ENCODE data around the gene WDR27.

The WDR27 gene

DNA sequence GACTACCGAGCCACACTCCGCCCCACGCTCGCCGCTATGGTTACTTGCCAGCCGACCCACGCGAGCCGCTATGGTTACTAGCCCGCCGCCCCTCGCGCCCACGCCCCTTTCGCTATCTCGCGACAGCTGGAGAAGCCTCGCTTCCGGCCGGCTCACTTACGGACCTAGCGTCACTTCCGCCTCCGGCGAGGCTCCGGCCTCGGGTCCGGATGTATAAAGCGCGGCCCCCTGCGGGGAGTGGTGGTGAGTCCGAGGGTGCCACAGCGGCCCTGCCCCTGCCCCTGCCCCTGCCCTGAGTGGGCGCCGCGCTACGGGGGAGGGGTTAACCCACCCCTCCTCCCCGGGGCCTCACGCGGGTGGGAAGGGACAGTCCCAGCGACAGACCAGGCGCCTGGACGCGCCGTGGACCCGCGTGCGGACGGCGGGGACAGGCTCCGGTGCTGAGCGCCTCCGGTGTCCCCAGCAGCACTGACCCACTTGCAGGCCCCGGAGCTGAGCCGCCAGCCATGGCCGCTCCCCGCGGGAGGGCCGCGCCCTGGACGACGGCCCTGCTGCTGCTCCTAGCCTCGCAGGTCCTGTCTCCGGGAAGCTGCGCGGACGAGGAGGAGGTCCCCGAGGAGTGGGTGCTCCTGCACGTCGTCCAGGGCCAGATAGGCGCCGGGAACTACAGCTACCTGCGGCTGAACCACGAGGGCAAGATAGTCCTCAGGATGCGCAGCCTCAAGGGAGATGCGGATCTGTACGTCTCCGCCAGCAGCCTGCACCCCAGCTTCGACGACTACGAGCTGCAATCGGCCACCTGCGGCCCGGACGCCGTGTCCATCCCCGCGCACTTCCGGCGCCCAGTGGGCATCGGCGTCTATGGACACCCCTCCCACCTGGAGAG is at the start of gene WDR27, which contains the start of gene C6orf120:
Gene WDR27 (minus strand): TSS at position 76 of the 886 bp plus-strand sequence. CDS start 13,024 bp downstream, outside the sequence.
Gene C6orf120 (plus strand): TSS at position 173 of the 886 bp plus-strand sequence. CDS start 334 bp downstream, at position 507.
- DNase-seq = peak; percentile 97

DNA sequence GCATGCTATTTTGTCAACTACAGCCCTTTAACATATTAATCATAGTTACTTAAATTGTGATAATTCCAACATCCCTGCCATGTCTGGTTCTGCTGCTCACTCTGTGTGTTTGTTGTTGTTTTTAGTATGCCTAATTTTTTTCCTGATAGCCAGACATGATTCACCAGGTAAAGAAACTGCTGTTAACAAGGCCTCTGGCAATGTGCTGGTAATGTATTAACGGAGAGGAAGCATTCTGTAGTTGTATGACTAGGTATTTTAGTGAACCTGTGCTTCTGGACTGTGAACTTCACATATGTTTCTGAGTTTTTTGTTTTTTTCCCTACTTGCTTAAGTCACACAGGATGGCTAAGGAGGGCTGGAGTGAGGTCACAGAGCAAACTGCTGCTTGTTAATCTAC is 44.7 kb upstream of the WDR27 start:
- DNase-seq = no peak

DNA sequence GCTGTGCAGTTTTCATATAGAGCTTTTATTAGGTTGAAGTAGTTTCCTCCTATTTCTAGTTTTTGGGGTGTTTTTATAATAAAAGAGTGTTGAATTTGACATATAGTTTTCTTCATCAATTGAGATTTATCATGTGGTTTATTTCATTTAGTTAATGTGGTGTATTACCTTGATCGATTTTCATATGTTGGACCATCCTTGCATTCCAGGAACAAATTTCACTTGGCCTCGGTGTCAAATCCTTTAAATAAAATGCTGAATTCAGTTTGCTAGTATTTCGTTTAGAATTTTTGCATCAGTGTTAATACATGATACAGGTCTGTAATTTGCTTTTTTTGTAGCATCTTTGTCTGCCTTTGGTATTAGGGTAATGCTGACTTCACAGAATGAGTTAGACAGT is 43.6 kb upstream of the WDR27 start:
- no peak for DNase-seq

DNA sequence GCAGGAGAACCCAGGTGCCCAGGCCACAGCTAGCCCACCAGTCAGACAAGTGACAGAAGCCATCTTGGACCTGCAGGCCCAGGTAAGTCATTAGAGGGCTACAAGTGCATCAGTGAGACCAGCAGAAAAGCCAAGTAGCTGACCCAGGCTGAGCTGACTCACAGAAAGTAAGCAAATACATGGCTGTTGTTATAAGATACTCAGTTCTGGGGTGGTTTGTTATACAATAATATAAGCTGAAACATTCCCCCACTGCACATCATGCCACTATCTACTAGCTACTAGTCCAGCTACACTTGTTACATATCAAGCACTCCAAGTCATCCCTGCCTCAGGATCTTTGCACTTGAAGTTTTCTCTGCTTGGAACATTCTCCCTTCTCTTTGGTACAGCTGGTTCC is 39.5 kb upstream of the WDR27 start:
- DNase-seq = no peak

DNA sequence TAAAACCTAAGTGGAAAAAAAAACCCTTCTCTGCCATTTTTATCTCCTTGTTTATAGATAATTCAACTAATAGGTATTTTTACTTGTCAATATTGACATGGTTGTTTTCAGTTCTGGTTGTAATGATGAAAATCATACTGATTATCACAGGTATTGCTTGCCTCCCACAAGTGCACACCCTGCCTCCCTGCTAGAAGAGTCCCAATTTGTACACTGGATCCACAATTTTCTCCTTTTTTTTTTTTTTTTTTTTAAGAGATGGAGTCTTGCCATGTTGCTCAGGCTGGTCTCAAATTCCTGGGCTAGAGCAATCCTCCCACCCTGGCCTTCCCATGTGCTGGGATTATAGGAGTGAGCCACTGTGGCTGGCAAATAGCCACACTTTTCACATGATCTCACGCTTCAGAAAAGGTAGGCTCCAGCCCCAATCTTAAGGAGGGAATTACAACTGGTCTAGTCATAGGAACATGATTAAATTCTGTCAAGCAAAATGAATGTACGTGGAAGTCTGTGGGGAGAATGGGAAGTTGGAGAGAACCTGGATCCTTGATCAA is 37.2 kb upstream of the WDR27 start:
- DNase-seq = no peak

DNA sequence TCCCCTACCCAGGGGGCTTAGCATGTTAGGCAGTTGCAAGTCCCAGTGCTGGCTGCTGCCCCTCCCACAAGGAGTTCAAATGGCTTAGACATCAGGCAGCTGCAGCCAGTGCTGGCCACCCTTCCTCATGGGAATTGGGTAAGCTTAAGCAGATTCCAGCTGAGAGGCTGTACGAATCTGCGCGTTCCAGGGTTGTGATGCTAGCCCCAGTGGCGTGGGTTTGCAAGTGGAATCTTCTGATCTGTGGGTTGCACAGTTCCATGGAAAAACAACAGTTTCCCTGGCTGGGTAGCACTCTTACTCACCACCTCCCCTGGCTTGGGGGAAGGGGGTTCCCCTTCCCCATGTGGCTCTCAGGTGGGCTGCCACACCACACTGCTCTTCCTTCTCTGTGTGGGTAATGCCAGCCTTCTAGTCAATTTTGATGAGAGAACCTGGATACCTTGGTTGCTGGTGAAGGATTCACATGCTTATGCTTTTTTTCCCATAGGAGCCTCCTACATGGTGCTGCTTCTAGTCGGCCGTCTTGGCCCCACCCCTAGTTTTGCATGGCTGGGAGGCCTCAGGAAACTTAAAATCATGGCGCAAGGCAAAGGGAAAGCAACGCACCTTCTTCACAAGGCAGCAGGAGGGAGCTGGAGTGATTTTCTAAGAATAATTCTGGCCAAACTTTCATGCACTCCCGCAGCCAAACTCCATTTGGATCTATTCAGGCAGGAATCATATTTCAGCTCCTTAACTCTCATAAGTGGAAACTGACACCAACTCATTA is 36.6 kb upstream of the WDR27 start:
- peak; percentile 23 for DNase-seq

DNA sequence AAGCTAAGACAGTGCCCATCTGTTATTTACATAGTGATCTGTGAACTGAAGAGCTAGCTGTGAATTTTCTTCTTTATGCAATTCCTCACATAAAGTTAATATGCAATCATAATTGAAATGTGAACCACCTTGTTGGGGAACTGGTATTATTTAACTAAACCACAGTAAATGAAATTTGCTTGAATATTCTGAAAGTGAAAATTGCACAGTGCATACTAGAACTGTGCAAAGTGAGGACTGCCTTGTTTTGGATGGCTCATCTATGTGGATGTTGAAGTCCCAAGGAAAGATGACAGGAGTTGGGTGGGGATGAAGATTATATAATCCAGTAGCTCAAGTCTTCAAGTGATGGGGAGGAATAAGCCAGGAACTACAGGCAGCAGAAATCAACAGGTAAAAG is 28.1 kb upstream of the WDR27 start:
- no peak for DNase-seq

DNA sequence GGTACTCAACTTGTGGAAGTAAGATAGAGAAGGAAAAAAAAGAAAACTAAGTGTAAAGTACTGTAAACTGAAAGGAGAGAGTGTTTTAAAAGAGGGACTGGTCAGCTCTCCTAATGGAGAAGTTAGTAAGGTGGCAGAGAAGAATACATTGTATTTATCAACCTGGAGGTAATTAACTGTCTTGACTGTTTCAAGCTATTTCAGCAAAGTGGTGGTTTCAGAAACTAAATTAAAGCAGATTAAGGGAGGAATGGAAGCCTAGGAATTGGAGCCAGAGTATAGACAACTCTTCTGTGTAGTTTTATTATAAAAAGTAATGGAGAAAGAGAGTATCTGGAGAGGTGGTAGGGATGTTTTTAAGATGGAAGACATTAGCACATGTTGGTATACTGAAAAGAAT is 25.1 kb upstream of the WDR27 start:
- no peak for DNase-seq

DNA sequence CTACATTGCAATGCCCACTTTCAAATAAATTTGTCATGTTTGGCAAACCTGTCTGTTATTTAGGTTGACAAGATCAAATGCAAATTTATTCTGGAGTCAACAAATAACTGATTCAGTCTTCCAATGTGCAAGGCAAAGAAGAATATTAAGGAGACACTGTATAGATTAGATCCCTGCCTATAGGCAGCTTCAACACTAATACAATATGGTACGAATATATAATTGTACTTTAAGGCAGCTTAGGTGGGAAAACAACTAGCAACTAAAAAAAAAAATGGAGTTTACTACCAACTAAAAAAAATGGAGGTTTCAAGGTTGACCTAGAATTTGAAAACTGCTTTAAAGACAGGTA is 24.2 kb upstream of the WDR27 start:
- no peak for DNase-seq

DNA sequence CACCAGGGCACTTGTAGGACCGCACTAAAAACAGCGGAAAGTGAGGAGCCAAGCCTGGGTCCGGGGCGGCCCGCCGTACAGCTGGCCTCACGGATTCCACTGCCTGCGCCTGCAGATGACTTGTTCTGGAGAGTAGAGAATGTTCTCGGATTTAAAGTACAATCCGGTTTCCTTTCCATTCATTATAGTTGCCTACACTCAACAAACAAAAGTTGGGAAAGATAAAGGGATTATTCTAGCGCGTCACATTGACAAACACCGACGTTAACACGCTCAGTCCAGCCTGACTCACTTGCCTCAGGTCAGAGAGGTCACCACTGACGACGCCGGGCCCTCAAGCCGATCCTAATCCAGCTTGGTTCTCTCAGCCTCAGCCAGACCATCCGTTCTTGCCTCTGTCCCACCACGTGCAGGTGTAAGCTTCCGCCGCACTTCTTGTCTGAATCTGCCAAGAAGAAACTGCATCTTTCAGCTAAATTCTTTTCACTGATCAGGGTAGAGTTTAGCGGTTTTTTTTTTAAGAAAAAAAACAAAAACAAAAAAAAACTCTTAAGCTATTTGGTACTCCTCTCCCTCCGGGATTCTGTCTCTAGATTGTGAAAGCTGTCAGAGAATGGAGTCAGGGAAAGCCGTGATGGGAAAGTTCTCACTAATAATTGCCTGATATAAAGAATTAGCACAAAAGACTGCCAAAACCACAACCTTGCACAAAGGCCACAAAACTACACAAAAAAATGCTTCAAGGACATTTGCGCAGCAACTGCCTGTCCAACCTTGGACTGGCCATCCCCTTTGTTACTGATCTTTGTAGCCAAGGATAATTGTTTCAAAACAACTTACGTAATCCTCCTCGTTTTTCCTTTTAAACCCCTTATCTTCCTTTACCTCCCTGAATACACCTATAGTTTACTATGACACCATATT is 23.6 kb upstream of the WDR27 start:
- DNase-seq = peak; percentile 53

DNA sequence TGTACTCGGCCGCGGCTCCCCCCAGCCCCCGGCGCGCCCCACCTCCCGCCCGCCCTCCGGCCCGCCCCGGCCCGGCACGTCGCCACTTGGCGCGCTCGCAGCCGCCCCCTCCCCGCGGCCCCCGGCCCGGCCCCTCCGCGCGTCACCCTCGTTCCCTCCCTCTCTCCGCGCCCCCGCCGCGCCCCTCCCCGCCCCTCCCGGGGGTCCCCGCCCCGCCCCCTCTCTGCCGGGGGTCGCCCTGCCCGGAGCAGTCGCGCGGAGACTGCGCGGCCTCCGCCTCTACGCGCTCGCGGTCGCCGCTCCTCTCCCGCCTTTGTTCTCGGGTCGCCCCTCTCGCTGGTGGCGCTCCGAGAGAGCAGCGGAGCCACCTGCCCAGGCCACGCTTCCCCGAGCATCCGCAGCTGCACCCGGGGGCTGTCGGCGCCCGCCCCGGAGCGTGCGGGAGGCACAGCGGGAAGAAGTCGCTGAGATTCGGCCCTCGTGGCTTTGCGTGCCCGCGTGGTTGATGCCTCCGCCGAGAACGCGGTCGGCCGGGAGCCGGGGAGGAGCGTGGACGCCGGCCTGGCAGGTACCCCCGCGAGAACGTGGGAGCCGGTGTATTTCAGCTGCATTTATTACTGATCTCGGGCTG is 22.8 kb upstream of the WDR27 start, which contains the start of gene PHF10:
Gene PHF10 (minus strand): TSS at position 7 of the 631 bp plus-strand sequence. CDS start 569 bp downstream, outside the sequence.
- peak; percentile 90 for DNase-seq

DNA sequence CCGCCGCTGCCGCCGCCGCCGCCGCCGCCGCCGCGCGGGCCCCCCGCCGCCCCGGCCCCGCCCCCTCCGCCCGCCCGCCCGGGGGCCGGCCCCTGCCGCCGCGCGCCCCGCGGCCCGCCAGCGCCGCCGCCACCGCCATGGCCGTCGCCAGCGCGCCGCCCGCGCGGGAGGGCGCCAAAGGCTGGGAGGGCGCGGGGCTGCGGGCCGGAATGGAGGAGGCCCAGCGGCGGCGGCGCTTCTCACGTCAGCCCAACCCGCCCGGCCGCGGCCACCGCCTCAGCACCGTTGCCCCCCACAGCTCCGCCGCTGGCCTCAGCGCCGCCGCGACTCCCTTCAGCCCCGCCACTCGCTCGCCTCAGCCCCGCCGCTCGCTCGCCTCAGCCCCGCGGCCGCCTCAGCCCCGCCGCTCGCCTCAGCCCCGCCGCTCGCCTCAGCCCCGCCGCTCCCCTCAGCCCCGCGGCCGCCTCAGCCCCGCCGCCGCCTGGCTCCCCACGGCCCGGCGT is 22.2 kb upstream of the WDR27 start:
- DNase-seq = no peak

DNA sequence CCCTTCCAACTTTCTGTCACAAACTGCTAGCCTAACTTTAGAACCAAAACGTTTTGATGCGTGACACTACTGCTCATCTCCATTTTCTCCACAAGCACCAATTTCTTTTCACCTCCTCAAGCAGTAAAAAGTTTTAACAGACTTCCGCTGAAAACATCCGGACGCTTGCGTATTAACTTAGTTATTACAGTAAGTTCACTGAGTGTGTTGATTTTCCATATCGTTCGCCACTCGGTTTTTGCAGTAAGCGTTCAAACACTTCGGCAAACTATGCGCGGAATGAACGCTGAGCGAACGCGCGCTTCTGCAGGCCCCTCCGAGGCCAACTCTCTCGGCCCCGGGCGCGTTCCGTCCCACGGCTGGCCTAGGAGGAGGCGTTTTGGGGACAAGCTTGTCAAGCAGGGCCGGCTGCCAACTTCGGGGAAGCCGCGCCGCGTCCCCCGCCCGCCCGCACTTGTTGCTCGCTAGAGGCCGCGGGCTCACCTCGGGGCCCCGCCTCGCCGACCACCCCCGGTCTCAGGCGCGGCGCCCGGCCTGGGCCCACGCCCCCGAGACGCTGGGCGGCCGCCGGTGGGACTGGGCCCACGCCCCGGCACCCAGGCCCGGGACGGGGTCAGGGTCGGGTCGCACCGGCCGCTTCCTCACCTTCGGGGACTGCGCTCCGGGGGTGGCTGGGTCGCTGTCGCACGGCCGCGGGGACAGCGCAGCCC is 21.5 kb upstream of the WDR27 start:
- peak; percentile 86 for DNase-seq

DNA sequence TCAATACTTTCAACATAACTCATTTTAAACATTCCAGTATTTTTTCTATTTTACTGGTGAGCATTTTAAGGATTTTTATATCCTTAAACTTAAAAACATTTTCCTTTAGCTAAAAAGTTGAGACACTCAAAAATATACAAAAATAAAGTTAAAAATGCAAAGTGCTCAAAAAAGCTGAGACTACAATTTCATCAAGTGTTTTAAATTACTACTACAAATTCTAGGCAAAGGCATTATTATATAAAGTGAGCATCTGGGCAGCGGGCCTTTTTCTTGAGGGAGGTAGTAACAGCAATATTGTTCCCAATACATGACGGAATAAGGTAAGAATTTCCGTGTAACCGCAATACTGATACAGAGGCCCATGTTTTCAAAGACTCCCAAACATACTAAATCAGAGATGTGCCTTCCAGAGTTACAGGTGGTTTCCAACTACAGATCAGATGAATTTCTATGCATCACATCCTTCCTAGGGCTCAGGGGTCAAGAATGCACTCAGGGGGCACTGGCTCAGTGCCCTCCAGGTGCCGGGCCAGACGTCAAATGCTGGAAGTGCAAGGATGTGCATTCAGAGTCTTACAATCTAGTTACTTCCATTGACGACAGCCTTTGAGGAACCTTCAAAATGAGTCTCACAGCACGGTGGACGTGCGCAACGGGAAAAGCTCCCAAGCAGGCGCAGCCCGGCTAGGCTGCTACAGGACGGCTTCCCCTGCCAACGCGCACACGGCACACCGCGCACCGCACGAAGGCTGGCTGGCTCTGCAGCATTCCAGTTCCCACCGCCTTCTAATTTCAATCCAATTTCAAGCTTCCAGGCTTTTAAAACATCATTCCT is 20.8 kb upstream of the WDR27 start:
- DNase-seq = peak; percentile 54

DNA sequence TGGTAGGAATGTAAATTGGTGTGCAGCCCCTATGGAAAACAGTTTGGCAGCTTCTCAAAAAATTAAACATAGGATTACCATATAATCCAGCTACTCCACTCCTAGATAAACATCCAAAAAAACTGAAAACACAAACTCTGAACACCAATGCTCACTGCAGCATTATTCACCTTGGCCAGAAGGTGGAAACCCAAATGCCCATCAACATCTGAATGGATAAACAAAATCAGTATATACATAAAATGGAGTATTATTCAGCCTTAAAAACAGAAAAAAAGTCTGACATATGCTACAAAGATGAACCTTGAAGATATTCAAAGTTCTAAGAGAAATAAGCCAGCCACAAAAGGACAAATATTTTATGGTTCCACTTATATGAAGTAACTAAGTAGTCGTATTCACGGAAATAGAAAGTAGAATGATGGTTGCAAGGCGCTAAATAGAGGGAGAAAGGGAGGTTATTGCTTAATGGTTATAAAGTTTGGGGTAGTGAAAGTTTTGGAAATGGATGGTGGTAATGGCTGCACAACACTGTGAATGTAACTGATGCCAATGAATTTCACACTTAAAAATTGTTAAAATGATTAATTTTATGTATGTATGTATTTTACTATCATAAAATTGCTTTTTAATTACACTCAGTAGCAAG is 18.5 kb upstream of the WDR27 start:
- no peak for DNase-seq

DNA sequence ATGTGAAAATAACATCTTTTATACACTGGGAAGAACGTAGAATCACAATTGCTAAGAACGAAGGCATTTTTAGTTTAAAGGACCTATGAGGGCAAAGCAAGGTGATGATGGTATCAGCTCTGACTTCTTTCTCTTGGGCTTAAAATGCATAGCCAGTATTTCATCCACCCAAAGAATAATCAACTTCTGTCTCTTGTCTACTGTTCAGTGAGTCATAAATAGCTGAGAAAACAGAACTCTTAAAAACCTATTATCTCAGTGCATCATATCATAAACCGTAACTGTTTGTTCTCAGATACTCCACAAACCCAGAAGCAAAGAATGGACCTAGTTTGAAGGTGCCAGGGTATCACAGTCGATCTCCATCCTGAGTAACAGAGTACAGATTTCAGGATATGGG is 17.3 kb upstream of the WDR27 start:
- no peak for DNase-seq

DNA sequence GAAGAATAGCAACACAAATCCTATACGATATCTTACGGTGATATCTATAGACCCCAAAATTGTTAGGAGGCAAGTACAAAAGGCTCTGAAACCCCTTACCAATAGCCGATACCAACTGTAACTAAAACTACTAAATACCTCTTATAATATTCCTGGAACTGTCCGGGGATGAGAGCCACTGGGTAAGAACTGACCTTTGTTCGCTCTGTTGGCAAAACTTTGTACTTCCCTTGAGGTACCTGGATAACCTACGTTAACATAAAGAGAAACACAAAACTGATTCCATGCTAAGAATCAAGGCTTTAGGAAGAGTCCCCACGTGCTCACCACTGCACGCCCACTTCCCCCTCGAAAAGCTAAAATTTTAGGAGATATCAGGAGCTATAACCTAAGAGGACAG is 12.8 kb upstream of the WDR27 start:
- DNase-seq = no peak

DNA sequence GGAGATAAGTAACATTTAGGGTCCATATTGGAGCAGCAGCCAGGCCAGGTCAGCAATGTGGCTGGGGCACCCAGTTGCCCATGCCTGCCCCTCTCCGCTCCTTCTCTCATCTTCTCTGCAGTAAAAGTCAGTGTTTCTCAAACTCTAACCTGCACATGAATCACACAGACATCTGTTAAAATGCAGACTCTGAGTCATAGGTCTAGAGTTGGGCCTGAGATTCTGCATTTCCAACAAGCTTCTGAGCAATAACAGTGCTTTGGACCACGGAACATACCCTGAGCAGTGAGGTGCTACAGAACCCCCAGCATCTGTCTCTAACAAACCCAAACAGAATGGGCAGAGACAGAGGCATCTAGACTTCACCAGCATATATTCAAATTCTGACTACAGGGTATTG is 12.3 kb upstream of the WDR27 start:
- DNase-seq = no peak

DNA sequence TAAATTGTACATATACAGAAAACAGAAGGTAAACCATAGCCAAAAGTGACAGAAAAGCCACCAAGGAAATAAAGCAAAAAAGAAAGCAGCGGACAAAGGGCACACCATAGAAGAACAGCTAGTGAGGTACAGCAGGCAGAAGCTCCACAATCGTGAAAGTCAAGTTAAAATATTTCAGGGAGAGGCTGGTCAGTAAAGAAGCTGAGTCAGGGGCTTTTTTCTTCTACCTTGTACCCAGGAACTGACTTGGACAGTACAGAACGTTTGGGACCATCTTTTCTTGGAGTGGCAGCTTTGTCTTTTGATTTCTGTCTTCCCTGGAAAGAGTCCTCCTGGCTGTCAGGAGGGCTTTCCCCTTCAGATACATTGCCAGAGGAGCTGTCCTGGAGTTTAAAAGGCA is 8.2 kb upstream of the WDR27 start:
- DNase-seq = no peak

DNA sequence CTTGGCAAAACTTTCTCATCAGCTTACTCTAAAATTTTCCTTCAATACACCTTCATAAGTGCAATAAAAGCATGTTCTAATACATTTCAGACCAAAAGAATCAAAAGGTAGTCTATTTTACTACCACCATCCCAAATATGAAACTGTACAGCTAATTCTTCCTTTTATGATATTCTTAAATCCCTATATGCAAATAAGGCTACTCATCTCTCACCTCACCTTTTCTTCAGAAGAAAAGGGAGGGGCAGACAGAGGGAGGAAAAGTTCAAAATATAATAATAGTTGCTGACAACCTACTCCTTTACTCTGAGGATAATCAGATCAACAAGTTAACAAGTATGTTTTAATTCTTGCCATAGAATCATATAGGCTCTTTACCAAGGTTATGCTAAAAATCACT is 7.5 kb upstream of the WDR27 start:
- no peak for DNase-seq
